HepG2 (cell line): ENCODE results near the gene VAV2. TPM values are rescaled to one million over a fixed set of nuclear protein-coding genes. Genes with fewer than 3 reads are reported as not detected.

Experiments
- ATF4 ChIP-seq, 2 experiments: fragments of 450-650 bp in 1 of 2; sonication (generic) in 1 of 2; formaldehyde crosslinking; IDR thresholded peaks; 2 replicates each; pipeline versions ENCODE4 v1.5.0 to v1.8.0; 2020 to 2022; ENCODE audit warnings: mild to moderate bottlenecking in 1 of 2, missing genetic modification reagents in 1 of 2
- NONO ChIP-seq, 2 experiments: fragments of 450-650 bp in 1 of 2; sonication (generic) in 1 of 2; formaldehyde crosslinking in 1 of 2; IDR thresholded peaks in 1 of 2; conservative IDR thresholded peaks in 1 of 2; 2 replicates each; pipeline versions ENCODE4 v1.6.1 to v1.8.0; 2017 to 2022; ENCODE audit warnings: mild to moderate bottlenecking in 1 of 2, missing genetic modification reagents in 1 of 2, moderate library complexity in 1 of 2
- PITX1 ChIP-seq: sonication (generic); formaldehyde crosslinking; IDR thresholded peaks from 2 replicates; pipeline ENCODE4 v1.5.1; 2020; ENCODE audit warnings: mild to moderate bottlenecking, missing genetic modification reagents
- RFX1 ChIP-seq: fragments of 450-650 bp; IDR thresholded peaks from 2 replicates; pipeline ENCODE4 v1.6.1; 2017
- SNAI1 ChIP-seq: sonication (generic); formaldehyde crosslinking; IDR thresholded peaks from 2 replicates; pipeline ENCODE4 v1.5.0; 2020; ENCODE audit warnings: mild to moderate bottlenecking, missing genetic modification reagents, borderline replicate concordance
- THAP7 ChIP-seq: sonication (generic); formaldehyde crosslinking; IDR thresholded peaks from 2 replicates; pipeline ENCODE4 v1.8.1; 2023; ENCODE audit warnings: mild to moderate bottlenecking, missing genetic modification reagents
- ZNF253 ChIP-seq: sonication (generic); formaldehyde crosslinking; IDR thresholded peaks from 2 replicates; pipeline ENCODE4 v1.8.0; 2022; ENCODE audit warnings: mild to moderate bottlenecking, missing genetic modification reagents, borderline replicate concordance
- ZNF549 ChIP-seq: sonication (generic); formaldehyde crosslinking; IDR thresholded peaks from 2 replicates; pipeline ENCODE4 v1.5.0; 2020; ENCODE audit warnings: missing genetic modification reagents
- ZNF572 ChIP-seq: sonication (generic); formaldehyde crosslinking; IDR thresholded peaks from 2 replicates; pipeline ENCODE4 v1.5.1; 2020; ENCODE audit warnings: mild to moderate bottlenecking, missing genetic modification reagents
- ZNF644 ChIP-seq: IDR thresholded peaks from 2 replicates; pipeline ENCODE4 v1.6.1; 2016; ENCODE audit warnings: low read depth
- polyA plus RNA-seq, 8 experiments: library from polyadenylated mRNA; depleted of rRNA in 3 of 8; stranded (reverse) in 7 of 8; unstranded in 1 of 8; fragments of >200 nt; fragmentation: Illumina TruSeq in 4 of 8; extraction: Trizol in 4 of 8; gene quantifications; 2 replicates each; pipeline versions ENCODE4 v1.2.1 to v1.2.3, GENCODE V29; 2011 to 2016; ENCODE audit warnings: low read depth in 4 of 8, missing spikeins in 1 of 8, mixed read lengths in 1 of 8; ENCODE audit not compliant: insufficient read depth in 1 of 8
- total RNA-seq, 5 experiments: library from RNA; depleted of rRNA; stranded (reverse); fragments of >200 nt; fragmentation: Illumina TruSeq; extraction: Trizol; gene quantifications; 2 replicates each; pipeline ENCODE4 v1.2.3, GENCODE V29; 2016; ENCODE audit warnings: low read depth in 1 of 5
- TF ChIP-seq, protein P1 (sequence below): sonication (generic); formaldehyde crosslinking; IDR thresholded peaks from 2 replicates; pipeline ENCODE4 v1.4.0; 2020; ENCODE audit warnings: mild to moderate bottlenecking, missing genetic modification reagents
- TF ChIP-seq, protein P2 (sequence below): sonication (generic); formaldehyde crosslinking; IDR thresholded peaks from 2 replicates; pipeline ENCODE4 v1.4.0; 2020; ENCODE audit warnings: missing genetic modification reagents, borderline replicate concordance
- TF ChIP-seq, protein P3 (sequence below): fragments of 450-650 bp; IDR thresholded peaks from 2 replicates; pipeline ENCODE4 v1.6.1; 2016
- TF ChIP-seq, protein P4 (sequence below): sonication (generic); formaldehyde crosslinking; IDR thresholded peaks from 2 replicates; pipeline ENCODE4 v1.5.0; 2020; ENCODE audit warnings: missing genetic modification reagents
- TF ChIP-seq, protein P5 (sequence below): sonication (generic); formaldehyde crosslinking; IDR thresholded peaks from 2 replicates; pipeline ENCODE4 v1.8.0; 2022; ENCODE audit warnings: mild to moderate bottlenecking, missing genetic modification reagents, moderate library complexity
- TF ChIP-seq, protein P6 (sequence below): sonication (generic); formaldehyde crosslinking; conservative IDR thresholded peaks from 2 replicates; pipeline ENCODE4 v1.8.0; 2022; ENCODE audit warnings: low read depth, missing genetic modification reagents

The VAV2 gene
- total and polyA plus RNA-seq, 2 of the 13 experiments (the other 11 are each of a cell fraction or from before 2014, with no cell fraction given) = 22.5 to 22.9 TPM

DNA sequence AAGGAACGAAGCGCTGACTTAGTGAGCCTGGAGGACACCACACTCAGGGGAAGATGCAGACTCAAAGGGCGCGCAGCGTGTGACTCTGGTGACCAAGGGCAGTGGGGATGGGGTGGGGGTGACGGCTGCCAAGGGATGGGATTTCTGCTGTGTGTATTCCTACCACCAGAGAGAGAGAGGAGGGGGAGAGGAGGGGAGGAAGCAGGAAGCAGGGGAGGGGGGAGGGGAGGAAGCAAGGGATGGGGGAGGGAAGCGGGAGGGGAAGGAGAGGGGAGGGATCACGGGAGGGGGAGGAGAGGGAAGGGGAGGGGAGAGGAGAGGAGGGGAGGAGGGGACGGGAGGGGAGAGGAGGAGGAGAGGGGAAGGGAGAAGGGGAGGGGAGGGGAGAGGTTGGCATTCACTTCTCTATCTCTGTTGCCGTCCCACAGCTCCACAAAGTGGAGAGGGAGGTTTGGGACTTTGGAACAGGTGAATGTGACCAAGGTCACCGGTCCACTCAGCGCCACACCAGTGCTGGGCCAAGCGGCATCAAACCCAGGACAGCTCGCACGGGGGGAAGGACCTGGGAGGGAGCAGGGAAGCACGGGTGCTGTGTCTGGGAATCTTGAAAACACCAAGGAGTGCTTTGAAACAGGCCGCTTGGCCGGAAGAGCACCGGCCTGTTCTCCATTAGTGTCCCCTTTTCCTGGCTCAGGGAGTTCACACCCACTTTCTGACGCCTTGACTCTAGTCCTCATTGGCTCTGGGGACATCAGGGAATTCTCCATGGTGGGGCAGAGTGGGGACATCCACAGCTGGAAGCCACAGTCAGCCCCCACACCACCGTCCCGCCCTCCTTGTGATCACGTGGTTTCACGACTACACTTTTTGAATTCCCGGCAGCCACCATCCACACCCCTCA lies 77.4 kb downstream of the VAV2 start (continued):
- TF ChIP-seq, protein P1, sequence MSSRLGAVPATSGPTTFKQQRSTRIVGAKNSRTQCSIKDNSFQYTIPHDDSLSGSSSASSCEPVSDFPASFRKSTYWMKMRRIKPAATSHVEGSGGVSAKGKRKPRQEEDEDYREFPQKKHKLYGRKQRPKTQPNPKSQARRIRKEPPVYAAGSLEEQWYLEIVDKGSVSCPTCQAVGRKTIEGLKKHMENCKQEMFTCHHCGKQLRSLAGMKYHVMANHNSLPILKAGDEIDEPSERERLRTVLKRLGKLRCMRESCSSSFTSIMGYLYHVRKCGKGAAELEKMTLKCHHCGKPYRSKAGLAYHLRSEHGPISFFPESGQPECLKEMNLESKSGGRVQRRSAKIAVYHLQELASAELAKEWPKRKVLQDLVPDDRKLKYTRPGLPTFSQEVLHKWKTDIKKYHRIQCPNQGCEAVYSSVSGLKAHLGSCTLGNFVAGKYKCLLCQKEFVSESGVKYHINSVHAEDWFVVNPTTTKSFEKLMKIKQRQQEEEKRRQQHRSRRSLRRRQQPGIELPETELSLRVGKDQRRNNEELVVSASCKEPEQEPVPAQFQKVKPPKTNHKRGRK (CRISPR knock-in tag) = no peak
- TF ChIP-seq NONO (IDR thresholded peaks at IDR 0.05) (no peak), NONO (CRISPR knock-in tag; conservative IDR thresholded peaks at IDR 0.05) (0 out of 2 replicates have a peak, but pooled peaks have one; percentile 52), ZNF572 (no peak), THAP7 (no peak), ZNF644 (CRISPR knock-in tag) (no peak; the same call in 1 of the 2 replicates), ZNF549 (CRISPR knock-in tag) (no peak), PITX1 (CRISPR knock-in tag) (peak; percentile 49; the same call in 1 of the 2 replicates), ATF4 (CRISPR knock-in tag; IDR thresholded peaks at IDR 0.05) (no peak), SNAI1 (CRISPR knock-in tag) (no peak), RFX1 (no peak), ZNF253 (CRISPR knock-in tag) (no peak)
- TF ChIP-seq, protein P2, sequence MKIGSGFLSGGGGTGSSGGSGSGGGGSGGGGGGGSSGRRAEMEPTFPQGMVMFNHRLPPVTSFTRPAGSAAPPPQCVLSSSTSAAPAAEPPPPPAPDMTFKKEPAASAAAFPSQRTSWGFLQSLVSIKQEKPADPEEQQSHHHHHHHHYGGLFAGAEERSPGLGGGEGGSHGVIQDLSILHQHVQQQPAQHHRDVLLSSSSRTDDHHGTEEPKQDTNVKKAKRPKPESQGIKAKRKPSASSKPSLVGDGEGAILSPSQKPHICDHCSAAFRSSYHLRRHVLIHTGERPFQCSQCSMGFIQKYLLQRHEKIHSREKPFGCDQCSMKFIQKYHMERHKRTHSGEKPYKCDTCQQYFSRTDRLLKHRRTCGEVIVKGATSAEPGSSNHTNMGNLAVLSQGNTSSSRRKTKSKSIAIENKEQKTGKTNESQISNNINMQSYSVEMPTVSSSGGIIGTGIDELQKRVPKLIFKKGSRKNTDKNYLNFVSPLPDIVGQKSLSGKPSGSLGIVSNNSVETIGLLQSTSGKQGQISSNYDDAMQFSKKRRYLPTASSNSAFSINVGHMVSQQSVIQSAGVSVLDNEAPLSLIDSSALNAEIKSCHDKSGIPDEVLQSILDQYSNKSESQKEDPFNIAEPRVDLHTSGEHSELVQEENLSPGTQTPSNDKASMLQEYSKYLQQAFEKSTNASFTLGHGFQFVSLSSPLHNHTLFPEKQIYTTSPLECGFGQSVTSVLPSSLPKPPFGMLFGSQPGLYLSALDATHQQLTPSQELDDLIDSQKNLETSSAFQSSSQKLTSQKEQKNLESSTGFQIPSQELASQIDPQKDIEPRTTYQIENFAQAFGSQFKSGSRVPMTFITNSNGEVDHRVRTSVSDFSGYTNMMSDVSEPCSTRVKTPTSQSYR (CRISPR knock-in tag) = 0 out of 2 replicates have a peak, but pooled peaks have one; percentile 35
- TF ChIP-seq, protein P3, sequence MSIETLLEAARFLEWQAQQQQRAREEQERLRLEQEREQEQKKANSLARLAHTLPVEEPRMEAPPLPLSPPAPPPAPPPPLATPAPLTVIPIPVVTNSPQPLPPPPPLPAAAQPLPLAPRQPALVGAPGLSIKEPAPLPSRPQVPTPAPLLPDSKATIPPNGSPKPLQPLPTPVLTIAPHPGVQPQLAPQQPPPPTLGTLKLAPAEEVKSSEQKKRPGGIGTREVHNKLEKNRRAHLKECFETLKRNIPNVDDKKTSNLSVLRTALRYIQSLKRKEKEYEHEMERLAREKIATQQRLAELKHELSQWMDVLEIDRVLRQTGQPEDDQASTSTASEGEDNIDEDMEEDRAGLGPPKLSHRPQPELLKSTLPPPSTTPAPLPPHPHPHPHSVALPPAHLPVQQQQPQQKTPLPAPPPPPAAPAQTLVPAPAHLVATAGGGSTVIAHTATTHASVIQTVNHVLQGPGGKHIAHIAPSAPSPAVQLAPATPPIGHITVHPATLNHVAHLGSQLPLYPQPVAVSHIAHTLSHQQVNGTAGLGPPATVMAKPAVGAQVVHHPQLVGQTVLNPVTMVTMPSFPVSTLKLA = no peak
- TF ChIP-seq, protein P4, sequence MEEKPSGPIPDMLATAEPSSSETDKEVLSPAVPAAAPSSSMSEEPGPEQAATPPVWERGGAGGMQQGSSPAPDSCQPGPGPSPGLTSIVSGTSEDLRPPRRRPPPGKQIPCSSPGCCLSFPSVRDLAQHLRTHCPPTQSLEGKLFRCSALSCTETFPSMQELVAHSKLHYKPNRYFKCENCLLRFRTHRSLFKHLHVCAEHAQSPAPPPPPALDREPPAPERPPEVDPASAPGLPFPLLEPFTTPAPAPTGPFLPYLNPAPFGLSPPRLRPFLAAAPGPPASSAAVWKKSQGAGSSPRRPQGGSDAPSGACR (CRISPR knock-in tag) = no peak
- TF ChIP-seq, protein P5, sequence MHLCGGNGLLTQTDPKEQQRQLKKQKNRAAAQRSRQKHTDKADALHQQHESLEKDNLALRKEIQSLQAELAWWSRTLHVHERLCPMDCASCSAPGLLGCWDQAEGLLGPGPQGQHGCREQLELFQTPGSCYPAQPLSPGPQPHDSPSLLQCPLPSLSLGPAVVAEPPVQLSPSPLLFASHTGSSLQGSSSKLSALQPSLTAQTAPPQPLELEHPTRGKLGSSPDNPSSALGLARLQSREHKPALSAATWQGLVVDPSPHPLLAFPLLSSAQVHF (CRISPR knock-in tag) = no peak
- TF ChIP-seq, protein P6, sequence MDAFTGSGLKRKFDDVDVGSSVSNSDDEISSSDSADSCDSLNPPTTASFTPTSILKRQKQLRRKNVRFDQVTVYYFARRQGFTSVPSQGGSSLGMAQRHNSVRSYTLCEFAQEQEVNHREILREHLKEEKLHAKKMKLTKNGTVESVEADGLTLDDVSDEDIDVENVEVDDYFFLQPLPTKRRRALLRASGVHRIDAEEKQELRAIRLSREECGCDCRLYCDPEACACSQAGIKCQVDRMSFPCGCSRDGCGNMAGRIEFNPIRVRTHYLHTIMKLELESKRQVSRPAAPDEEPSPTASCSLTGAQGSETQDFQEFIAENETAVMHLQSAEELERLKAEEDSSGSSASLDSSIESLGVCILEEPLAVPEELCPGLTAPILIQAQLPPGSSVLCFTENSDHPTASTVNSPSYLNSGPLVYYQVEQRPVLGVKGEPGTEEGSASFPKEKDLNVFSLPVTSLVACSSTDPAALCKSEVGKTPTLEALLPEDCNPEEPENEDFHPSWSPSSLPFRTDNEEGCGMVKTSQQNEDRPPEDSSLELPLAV (CRISPR knock-in tag) = no peak
